GM12878 (cell line): Measurements from ENCODE around the gene TFF2. TPM values are rescaled to one million over a fixed set of nuclear protein-coding genes. Genes with fewer than 3 reads are reported as not detected.

Source experiments
- ATAC-seq: fragments of 200-7000 bp; cut with Tn5 transposase; 3 replicates; pipeline ENCODE4 v1.9.1; 2020; ENCODE audit warnings: mild to moderate bottlenecking, moderate library complexity
- BruUV-seq: library from RNA; stranded (reverse); fragments of 400-500 nt; replicated peaks from 2 replicates; lab custom pipeline; 2021; lab: Mats Ljungman, UMichigan
- CTCF ChIA-PET: fragments of 300-600 bp; sonication (Branson Sonifier 250); formaldehyde crosslinking; extraction: SDS; loops from one replicate; lab custom pipeline; 2021; ENCODE audit warnings: inconsistent platforms; lab: Yijun Ruan, JAX
- POLR2A ChIA-PET: fragments of 350-600 bp; formaldehyde crosslinking; extraction: SDS; loops from one replicate; lab custom pipeline; 2021; ENCODE audit warnings: inconsistent platforms; lab: Charles Lee
- RAD21 ChIA-PET: fragments of 300-600 bp; sonication (Branson Sonifier 250); formaldehyde crosslinking; loops from one replicate; lab custom pipeline; 2023; ENCODE audit warnings: antibody characterized with exemption; ENCODE audit not compliant: unreplicated experiment; lab: Charles Lee
- SMC1A ChIA-PET: fragments of 300-600 bp; sonication (Branson Sonifier 250); formaldehyde crosslinking; loops from one replicate; lab custom pipeline; 2023; ENCODE audit not compliant: unreplicated experiment, uncharacterized antibody; lab: Charles Lee
- DNase-seq: peaks from one replicate; pipeline ENCODE4 v3.0.0-alpha.2; 2011; ENCODE audit warnings: low read depth, low spot score
- FAIRE-seq: peaks from 3 replicates; lab custom pipeline; 2011; peaks lifted over from hg19 to GRCh38; lab: Jason Lieb, UNC
- H2AFZ ChIP-seq: 2 replicates; pipeline ENCODE4 v1.6.0; 2011; ENCODE audit warnings: low read depth, low read length, control low read depth; ENCODE audit not compliant: control insufficient read depth
- H3K27ac ChIP-seq: 2 replicates; pipeline ENCODE4 v1.5.1; 2011; ENCODE audit warnings: control low read depth; ENCODE audit not compliant: control insufficient read depth, insufficient read depth
- H3K27me3 ChIP-seq, 2 experiments: replicated peaks in 1 of 2; 2 replicates each; pipeline versions ENCODE4 v1.6.0 to v1.6.1; 2011; ENCODE audit warnings: low read length in 1 of 2; ENCODE audit not compliant: control insufficient read depth in 2 of 2, insufficient read depth in 2 of 2
- H3K36me3 ChIP-seq, 2 experiments: 2 replicates each; pipeline ENCODE4 v1.5.1; 2011; ENCODE audit warnings: low read length in 1 of 2; ENCODE audit not compliant: control insufficient read depth in 2 of 2, insufficient read depth in 2 of 2
- H3K4me1 ChIP-seq: 2 replicates; pipeline ENCODE4 v1.6.1; 2011; ENCODE audit warnings: mild to moderate bottlenecking, low read length, moderate library complexity, mixed read lengths; ENCODE audit not compliant: control insufficient read depth, insufficient read depth
- H3K4me2 ChIP-seq: 2 replicates; pipeline ENCODE4 v1.6.0; 2011; ENCODE audit warnings: control low read depth; ENCODE audit not compliant: control insufficient read depth, insufficient read depth
- H3K4me3 ChIP-seq: fragments of 200-600 bp; sonication (generic); 2 replicates; pipeline ENCODE4 v1.5.1; 2016
- H3K79me2 ChIP-seq: 2 replicates; pipeline ENCODE4 v1.6.0; 2011; ENCODE audit warnings: low read length; ENCODE audit not compliant: control insufficient read depth, insufficient read depth
- H3K9ac ChIP-seq: 2 replicates; pipeline ENCODE4 v1.8.0; 2011; ENCODE audit warnings: low read length, control low read depth, mixed read lengths; ENCODE audit not compliant: control insufficient read depth, insufficient read depth
- H3K9me3 ChIP-seq: replicated peaks from 3 replicates; pipeline ENCODE4 v1.5.1; 2011; ENCODE audit warnings: mild to moderate bottlenecking, low read length; ENCODE audit not compliant: control insufficient read depth, insufficient read depth
- H4K20me1 ChIP-seq: 2 replicates; pipeline ENCODE4 v1.6.0; 2011; ENCODE audit not compliant: control insufficient read depth, insufficient read depth
- POLR2A ChIP-seq: IDR thresholded peaks from 2 replicates; pipeline ENCODE4 v1.6.1; 2011; ENCODE audit warnings: low read depth, mild to moderate bottlenecking, low read length
- WRNIP1 ChIP-seq: IDR thresholded peaks from 2 replicates; pipeline ENCODE4 v1.6.1; 2011; ENCODE audit warnings: low read depth, low read length, improper control_type of control experiment, borderline replicate concordance
- WGBS: methylation state at CpG from one replicate; pipeline ENCODE4 v1.1.6; 2016; ENCODE audit warnings: low lambda C conversion rate; ENCODE audit not compliant: insufficient replicate concordance, insufficient coverage; ENCODE audit errors: missing lambda C conversion rate; 5-methylcytosine and 5-hydroxymethylcytosine counted together
- in situ Hi-C: fragments of 300-500 bp; cut with MboI; formaldehyde crosslinking; loops from 9 replicates; pipeline ENCODE4 v1.14.3; 2018; ENCODE audit warnings: mixed read lengths
- intact Hi-C: fragments of 100-400 bp; cut with micrococcal nuclease; formaldehyde crosslinking; loops from one replicate; pipeline ENCODE4 v1.14.2; 2022; ENCODE audit not compliant: unreplicated experiment
- polyA plus RNA-seq, 11 experiments: library from polyadenylated mRNA; depleted of rRNA in 4 of 11; unstranded in 6 of 11; stranded (reverse) in 5 of 11; fragments of >200 nt; fragmentation: Nextera tagmentation in 4 of 11; fragmentation: Illumina TruSeq in 1 of 11; extraction: Ambion mirVana in 4 of 11; extraction: Trizol in 1 of 11; gene quantifications; 1 replicate in 1 of 11; 2 replicates in 10 of 11; pipeline versions ENCODE4 v1.2.1 to v1.2.3, GENCODE V29; 2011 to 2016; ENCODE audit warnings: inconsistent platforms in 2 of 11, missing spikeins in 2 of 11, low read depth in 1 of 11
- total RNA-seq, 4 experiments: library from RNA; depleted of rRNA in 3 of 4; stranded (reverse); fragments of >200 nt in 3 of 4; fragmentation: Illumina TruSeq in 1 of 4; extraction: Trizol in 1 of 4; gene quantifications; 2 replicates each; pipeline versions ENCODE4 v1.2.1 to v1.2.3, GENCODE V29; 2013 to 2021
- TF ChIP-seq, protein P1 (sequence below): IDR thresholded peaks from 2 replicates; pipeline ENCODE4 v1.6.1; 2011; ENCODE audit warnings: mild to moderate bottlenecking, low read depth, low read length, moderate library complexity; ENCODE audit not compliant: insufficient replicate concordance
- TF ChIP-seq, protein P2 (sequence below): fragments of 450-650 bp; IDR thresholded peaks from 2 replicates; pipeline ENCODE4 v1.6.1; 2014; ENCODE audit warnings: mild to moderate bottlenecking

The TFF2 gene
- total and polyA plus RNA-seq, 10 of the 15 experiments (the other 5 are each of a cell fraction or from before 2014, with no cell fraction given), result 0.56 TPM; not detected in 9

DNA sequence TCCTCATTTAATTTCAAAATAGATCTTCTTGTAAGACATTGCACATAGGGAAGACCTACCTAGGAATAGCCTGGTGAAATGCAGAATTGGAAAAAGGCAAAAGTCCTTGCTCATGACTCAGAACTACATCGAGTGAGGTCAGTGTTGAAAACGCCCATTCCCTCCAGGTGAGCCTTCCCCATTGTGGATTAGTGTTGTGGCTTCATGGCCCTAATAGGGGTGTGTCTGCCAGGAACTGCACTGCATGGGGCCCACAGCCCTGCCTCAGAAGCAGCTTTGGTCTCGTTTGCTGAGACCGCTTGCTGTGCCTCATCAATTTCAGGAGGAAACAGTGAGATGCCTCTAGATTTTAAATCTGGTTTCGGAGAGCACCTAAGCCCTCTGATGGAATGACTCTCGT lies 52.6 kb downstream of the TFF2 start:
- H3K4me1 ChIP-seq, result no peaks in the 10 kb centered on the region
- in situ Hi-C loops (no loop called here), intact Hi-C loops (no loop called here)
- no peak for FAIRE-seq
- no peaks in the 10 kb centered on the region for H3K79me2 ChIP-seq
- ChIA-PET POLR2A (interaction anchor here (0.6 kb wide), 1 partner anchor 22 kb away, joined by 3 read pairs; no protein-coding TSS in a partner anchor), RAD21 (interaction anchor here (1.6 to 1.7 kb wide), 2 partner anchors 13 kb away, joined by 4 to 5 read pairs; no protein-coding TSS in a partner anchor), SMC1A (interaction anchor here (1.0 to 1.6 kb wide), 2 partner anchors 12 to 46 kb away, joined by 3 to 7 read pairs; no protein-coding TSS in a partner anchor), CTCF (interaction anchor here (0.7 kb wide), 2 partner anchors 35 to 152 kb away, joined by 3 read pairs; no protein-coding TSS in a partner anchor)
- no peak overlapping the region for H3K4me3 ChIP-seq
- no peak overlapping the region for H3K9ac ChIP-seq
- no peak overlapping the region for H2AFZ ChIP-seq
- H3K9me3 ChIP-seq, result no peaks in the 10 kb centered on the region; the same call in 2 of the 3 replicates
- 35% methylated on average over 6 of the region's 6 CpGs for WGBS
- no peak; the same call in 2 of the 3 replicates for ATAC-seq
- no peaks in the 10 kb centered on the region; a peak in 1 of 4 replicates for H3K27me3 ChIP-seq
- TF ChIP-seq POLR2A (no peak), WRNIP1 (no peak)
- TF ChIP-seq, protein P1, sequence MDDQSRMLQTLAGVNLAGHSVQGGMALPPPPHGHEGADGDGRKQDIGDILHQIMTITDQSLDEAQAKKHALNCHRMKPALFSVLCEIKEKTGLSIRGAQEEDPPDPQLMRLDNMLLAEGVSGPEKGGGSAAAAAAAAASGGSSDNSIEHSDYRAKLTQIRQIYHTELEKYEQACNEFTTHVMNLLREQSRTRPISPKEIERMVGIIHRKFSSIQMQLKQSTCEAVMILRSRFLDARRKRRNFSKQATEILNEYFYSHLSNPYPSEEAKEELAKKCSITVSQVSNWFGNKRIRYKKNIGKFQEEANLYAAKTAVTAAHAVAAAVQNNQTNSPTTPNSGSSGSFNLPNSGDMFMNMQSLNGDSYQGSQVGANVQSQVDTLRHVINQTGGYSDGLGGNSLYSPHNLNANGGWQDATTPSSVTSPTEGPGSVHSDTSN, result no peak
- TF ChIP-seq, protein P2, sequence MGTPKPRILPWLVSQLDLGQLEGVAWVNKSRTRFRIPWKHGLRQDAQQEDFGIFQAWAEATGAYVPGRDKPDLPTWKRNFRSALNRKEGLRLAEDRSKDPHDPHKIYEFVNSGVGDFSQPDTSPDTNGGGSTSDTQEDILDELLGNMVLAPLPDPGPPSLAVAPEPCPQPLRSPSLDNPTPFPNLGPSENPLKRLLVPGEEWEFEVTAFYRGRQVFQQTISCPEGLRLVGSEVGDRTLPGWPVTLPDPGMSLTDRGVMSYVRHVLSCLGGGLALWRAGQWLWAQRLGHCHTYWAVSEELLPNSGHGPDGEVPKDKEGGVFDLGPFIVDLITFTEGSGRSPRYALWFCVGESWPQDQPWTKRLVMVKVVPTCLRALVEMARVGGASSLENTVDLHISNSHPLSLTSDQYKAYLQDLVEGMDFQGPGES, result no peak
- no peaks in the 10 kb centered on the region for H3K36me3 ChIP-seq
- DNase-seq, result no peak
- H3K4me2 ChIP-seq, result no peak overlapping the region
- no peaks in the 10 kb centered on the region for H4K20me1 ChIP-seq
- H3K27ac ChIP-seq, result no peak overlapping the region
- BruUV-seq, result no TSS peak
